Neuron (in vitro differentiated cells): ENCODE results near the gene SMPDL3B.

Source experiments
- H2AFZ ChIP-seq: one replicate; pipeline ENCODE4 v1.6.1; 2013; ENCODE audit warnings: low read depth, mild to moderate bottlenecking, inconsistent platforms, low read length, moderate library complexity
- H3K27me3 ChIP-seq: one replicate; pipeline ENCODE4 v1.6.1; 2013; ENCODE audit warnings: low read length; ENCODE audit not compliant: insufficient read depth
- H3K36me3 ChIP-seq: one replicate; pipeline ENCODE4 v1.6.1; 2013; ENCODE audit warnings: low read length; ENCODE audit not compliant: insufficient read depth
- H3K4me1 ChIP-seq: one replicate; pipeline ENCODE4 v1.6.1; 2013; ENCODE audit warnings: low read length; ENCODE audit not compliant: insufficient read depth
- H3K4me3 ChIP-seq: 2 replicates; pipeline ENCODE4 v1.5.1; 2013; ENCODE audit warnings: mild to moderate bottlenecking, low read length, moderate library complexity
- H3K9me3 ChIP-seq: one replicate; pipeline ENCODE4 v1.6.1; 2013; ENCODE audit warnings: low read length

The SMPDL3B gene

GRCh38 chr1:27951396-27951795, 16.6 kb downstream of the SMPDL3B start:
- no peaks in the 10 kb centered on the region for H3K4me1 ChIP-seq
- H2AFZ ChIP-seq = no peak overlapping the region
- H3K36me3 ChIP-seq = no peaks in the 10 kb centered on the region
- H3K27me3 ChIP-seq = peaks cover 7% of the 10 kb centered on the region
- H3K9me3 ChIP-seq = no peaks in the 10 kb centered on the region
- no peak overlapping the region for H3K4me3 ChIP-seq

- no peaks in the 10 kb centered on the region for H3K4me1 ChIP-seq
- H3K4me3 ChIP-seq = no peak overlapping the region
- no peaks in the 10 kb centered on the region for H3K9me3 ChIP-seq
- H3K36me3 ChIP-seq = no peaks in the 10 kb centered on the region
- no peak overlapping the region for H2AFZ ChIP-seq
- H3K27me3 ChIP-seq = peaks cover 7% of the 10 kb centered on the region
Observed at GRCh38 chr1:27952147-27952546, 17.3 kb downstream of the SMPDL3B start.

- Histone ChIP-seq H3K36me3 (no peaks in the 10 kb centered on the region), H3K4me1 (no peaks in the 10 kb centered on the region), H2AFZ (no peak overlapping the region), H3K4me3 (no peak overlapping the region), H3K27me3 (peaks cover 7% of the 10 kb centered on the region), H3K9me3 (no peaks in the 10 kb centered on the region)
Observed at GRCh38 chr1:27954186-27954585, 19.4 kb downstream of the SMPDL3B start.

- Histone ChIP-seq H3K36me3 (no peaks in the 10 kb centered on the region), H3K27me3 (peaks cover 7% of the 10 kb centered on the region), H2AFZ (no peak overlapping the region), H3K9me3 (no peaks in the 10 kb centered on the region), H3K4me1 (no peaks in the 10 kb centered on the region), H3K4me3 (no peak overlapping the region)
Observed at GRCh38 chr1:27955076-27955475, 20.3 kb downstream of the SMPDL3B start.

GRCh38 chr1:27956761-27957160, 22.0 kb downstream of the SMPDL3B start:
- Histone ChIP-seq H2AFZ (no peak overlapping the region), H3K36me3 (no peaks in the 10 kb centered on the region), H3K9me3 (no peaks in the 10 kb centered on the region), H3K4me3 (no peak overlapping the region), H3K27me3 (peaks cover 7% of the 10 kb centered on the region), H3K4me1 (no peaks in the 10 kb centered on the region)

GRCh38 chr1:27957655-27958054, 22.9 kb downstream of the SMPDL3B start:
- Histone ChIP-seq H3K4me1 (no peaks in the 10 kb centered on the region), H2AFZ (no peak overlapping the region), H3K9me3 (no peaks in the 10 kb centered on the region), H3K27me3 (peaks cover 7% of the 10 kb centered on the region), H3K36me3 (no peaks in the 10 kb centered on the region), H3K4me3 (no peak overlapping the region)

GRCh38 chr1:27958513-27958912, 23.7 kb downstream of the SMPDL3B start:
- no peaks in the 10 kb centered on the region for H3K36me3 ChIP-seq
- peaks cover 4% of the 10 kb centered on the region for H3K27me3 ChIP-seq
- no peak overlapping the region for H3K4me3 ChIP-seq
- H3K4me1 ChIP-seq = no peaks in the 10 kb centered on the region
- H2AFZ ChIP-seq = no peak overlapping the region
- no peaks in the 10 kb centered on the region for H3K9me3 ChIP-seq

GRCh38 chr1:27959792-27960603, 25.2 kb downstream of the SMPDL3B start, which contains the start of gene XKR8:
TSS of gene XKR8 (plus strand) at chr1:27959973. CDS start at chr1:27960070, 97 bp downstream.
- no peaks in the 10 kb centered on the region for H3K27me3 ChIP-seq
- no peaks in the 10 kb centered on the region for H3K4me1 ChIP-seq
- H3K4me3 ChIP-seq = no peak within 1 kb of the TSS
- no peaks in the 10 kb centered on the region for H3K9me3 ChIP-seq
- H2AFZ ChIP-seq = no peak within 1 kb of the TSS
- no peaks in the 10 kb centered on the region for H3K36me3 ChIP-seq

- H3K36me3 ChIP-seq = no peaks in the 10 kb centered on the region
- H3K4me1 ChIP-seq = no peaks in the 10 kb centered on the region
- no peak overlapping the region for H3K4me3 ChIP-seq
- no peaks in the 10 kb centered on the region for H3K9me3 ChIP-seq
- H3K27me3 ChIP-seq = no peaks in the 10 kb centered on the region
- H2AFZ ChIP-seq = no peak overlapping the region
Observed at GRCh38 chr1:27960762-27961645, 26.2 kb downstream of the SMPDL3B start.

GRCh38 chr1:27961646-27962221, 26.9 kb downstream of the SMPDL3B start:
- Histone ChIP-seq H3K9me3 (no peaks in the 10 kb centered on the region), H3K4me1 (no peaks in the 10 kb centered on the region), H3K4me3 (no peak overlapping the region), H3K36me3 (no peaks in the 10 kb centered on the region), H2AFZ (no peak overlapping the region), H3K27me3 (no peaks in the 10 kb centered on the region)

GRCh38 chr1:27963393-27963792, 28.6 kb downstream of the SMPDL3B start:
- no peak overlapping the region for H2AFZ ChIP-seq
- no peaks in the 10 kb centered on the region for H3K4me1 ChIP-seq
- no peaks in the 10 kb centered on the region for H3K36me3 ChIP-seq
- no peaks in the 10 kb centered on the region for H3K27me3 ChIP-seq
- no peaks in the 10 kb centered on the region for H3K9me3 ChIP-seq
- H3K4me3 ChIP-seq = no peak overlapping the region

- H3K9me3 ChIP-seq = no peaks in the 10 kb centered on the region
- no peaks in the 10 kb centered on the region for H3K36me3 ChIP-seq
- no peak overlapping the region for H3K4me3 ChIP-seq
- no peak overlapping the region for H2AFZ ChIP-seq
- H3K27me3 ChIP-seq = no peaks in the 10 kb centered on the region
- H3K4me1 ChIP-seq = no peaks in the 10 kb centered on the region
Observed at GRCh38 chr1:27966402-27967105, 31.8 kb downstream of the SMPDL3B start.
